IPS-18c (cell line): ENCODE results near the gene SH2D2A.

Experiments
- H3K4me3 ChIP-seq: 2 replicates; pipeline ENCODE4 v1.7.0; 2013; ENCODE audit warnings: low read depth, mild to moderate bottlenecking, low read length, moderate library complexity; ENCODE audit not compliant: insufficient read depth
- H3K9me3 ChIP-seq: one replicate; pipeline ENCODE4 v1.6.1; 2013; ENCODE audit warnings: mild to moderate bottlenecking, low read length, moderate library complexity; ENCODE audit not compliant: control insufficient read depth, insufficient read depth

SH2D2A gene

GRCh38 chr1:156838972-156839371 lies 22.3 kb upstream of the SH2D2A start:
- Histone ChIP-seq H3K4me3 (no peak overlapping the region), H3K9me3 (peaks cover 2% of the 10 kb centered on the region)

- Histone ChIP-seq H3K4me3 (no peak overlapping the region), H3K9me3 (peaks cover 2% of the 10 kb centered on the region)
Measured at GRCh38 chr1:156836892-156837291, 20.2 kb upstream of the SH2D2A start.

- H3K9me3 ChIP-seq: peaks cover 2% of the 10 kb centered on the region
- no peak overlapping the region for H3K4me3 ChIP-seq
Measured at GRCh38 chr1:156836041-156836654, 19.5 kb upstream of the SH2D2A start.

GRCh38 chr1:156834322-156834721 lies 17.7 kb upstream of the SH2D2A start:
- Histone ChIP-seq H3K9me3 (no peaks in the 10 kb centered on the region), H3K4me3 (no peak overlapping the region)

- H3K9me3 ChIP-seq: no peaks in the 10 kb centered on the region
- no peak overlapping the region for H3K4me3 ChIP-seq
Measured at GRCh38 chr1:156833603-156834002, 17.0 kb upstream of the SH2D2A start.

GRCh38 chr1:156832434-156832833 lies 15.8 kb upstream of the SH2D2A start:
- Histone ChIP-seq H3K9me3 (no peaks in the 10 kb centered on the region), H3K4me3 (no peak overlapping the region)

- no peaks in the 10 kb centered on the region for H3K9me3 ChIP-seq
- no peak overlapping the region for H3K4me3 ChIP-seq
Measured at GRCh38 chr1:156828400-156829124, 11.9 kb upstream of the SH2D2A start.

- no peaks in the 10 kb centered on the region for H3K9me3 ChIP-seq
- H3K4me3 ChIP-seq: no peak overlapping the region
Measured at GRCh38 chr1:156826630-156827029, 10.0 kb upstream of the SH2D2A start.

GRCh38 chr1:156823210-156823790 lies 6.7 kb upstream of the SH2D2A start:
- H3K4me3 ChIP-seq: no peak overlapping the region
- no peaks in the 10 kb centered on the region for H3K9me3 ChIP-seq

GRCh38 chr1:156822680-156823079 lies 6.0 kb upstream of the SH2D2A start:
- Histone ChIP-seq H3K4me3 (no peak overlapping the region), H3K9me3 (no peaks in the 10 kb centered on the region)

GRCh38 chr1:156821801-156822200 lies 5.2 kb upstream of the SH2D2A start:
- H3K9me3 ChIP-seq: no peaks in the 10 kb centered on the region
- H3K4me3 ChIP-seq: no peak overlapping the region

GRCh38 chr1:156815961-156816422 lies 656 bp downstream of the SH2D2A start:
- H3K4me3 ChIP-seq: no peak overlapping the region
- peaks cover 2% of the 10 kb centered on the region for H3K9me3 ChIP-seq

GRCh38 chr1:156815307-156815826 lies 1.3 kb downstream of the SH2D2A start:
- Histone ChIP-seq H3K9me3 (peaks cover 2% of the 10 kb centered on the region), H3K4me3 (no peak overlapping the region)

GRCh38 chr1:156814571-156815260 lies 1.9 kb downstream of the SH2D2A start:
- H3K9me3 ChIP-seq: peaks cover 2% of the 10 kb centered on the region

GRCh38 chr1:156813750-156814570 lies 2.7 kb downstream of the SH2D2A start:
- peaks cover 2% of the 10 kb centered on the region for H3K9me3 ChIP-seq
- peak overlapping the region; percentile 60 for H3K4me3 ChIP-seq

More at GRCh38 chr1:156814571-156815260, 1.9 kb downstream of the SH2D2A start:
- peak overlapping the region; percentile 60 for H3K4me3 ChIP-seq

- peak overlapping the region; percentile 60 for H3K4me3 ChIP-seq
- peaks cover 2% of the 10 kb centered on the region for H3K9me3 ChIP-seq
Measured at GRCh38 chr1:156813298-156813697, 3.4 kb downstream of the SH2D2A start.
